Activated CD4-positive, alpha-beta memory T cell treated with anti-CD3 and anti-CD28 coated beads for 36 hours (primary cell): ENCODE measurements around the gene SLC12A2. TPM values are rescaled to one million over a fixed set of nuclear protein-coding genes. Genes with fewer than 3 reads are reported as not detected.

Experiments
- CTCF ChIA-PET: fragments of 350-600 bp; sonication (Branson Sonifier 250); formaldehyde crosslinking; loops from one replicate; lab custom pipeline; 2021; ENCODE audit warnings: antibody characterized with exemption, inconsistent platforms; lab: Charles Lee
- POLR2A ChIA-PET: fragments of 350-600 bp; sonication (Branson Sonifier 250); formaldehyde crosslinking; loops from one replicate; lab custom pipeline; 2021; ENCODE audit warnings: antibody characterized with exemption; lab: Charles Lee
- DNase-seq: peaks from one replicate; pipeline ENCODE4 v3.0.0-alpha.2; 2020
- H3K27ac Mint-ChIP-seq: one replicate; pipeline ENCODE4 v1.8.0; 2021; ENCODE audit warnings: mixed read lengths
- H3K27me3 Mint-ChIP-seq: one replicate; pipeline ENCODE4 v1.8.0; 2021; ENCODE audit warnings: mixed read lengths
- H3K36me3 Mint-ChIP-seq: one replicate; pipeline ENCODE4 v1.8.0; 2021; ENCODE audit warnings: mixed read lengths
- H3K4me1 Mint-ChIP-seq: one replicate; pipeline ENCODE4 v1.8.0; 2021; ENCODE audit warnings: low read depth, mixed read lengths
- H3K4me3 Mint-ChIP-seq: one replicate; pipeline ENCODE4 v1.8.0; 2021; ENCODE audit warnings: mild to moderate bottlenecking, mixed read lengths
- H3K9me3 Mint-ChIP-seq: one replicate; pipeline ENCODE4 v1.8.0; 2021; ENCODE audit warnings: mixed read lengths
- intact Hi-C: fragments of 100-400 bp; cut with micrococcal nuclease; formaldehyde crosslinking; loops from one replicate; pipeline ENCODE4 v1.15.1; 2023
- total RNA-seq, 2 experiments: library from RNA; stranded (reverse); gene quantifications; one replicate each; pipeline ENCODE4 v1.2.3, GENCODE V29; 2021

Gene SLC12A2
- total RNA-seq, 2 experiments from 2014 or later = 9.7 to 9.9 TPM

DNA sequence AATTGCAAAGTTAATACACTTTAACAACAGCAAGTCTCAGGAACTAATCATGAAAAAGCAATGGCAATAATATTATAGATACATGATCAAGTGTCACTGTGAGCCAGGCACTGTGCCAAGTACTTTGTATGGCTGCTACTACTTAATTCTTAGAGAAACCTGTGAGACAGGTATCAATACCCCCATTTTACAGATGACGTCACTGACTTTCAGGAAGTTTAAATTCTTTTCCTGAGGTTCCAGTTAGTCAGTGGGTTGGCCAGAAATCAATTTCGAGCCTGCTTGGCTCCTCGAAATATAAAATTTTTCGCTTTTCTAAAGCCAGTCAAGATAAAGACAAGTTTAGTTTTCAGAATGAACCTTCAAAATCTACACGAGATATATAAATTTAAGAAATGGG, 130.3 kb downstream of the SLC12A2 start:
- intact Hi-C loops = loop anchor here (1.0 to 5.0 kb wide), 5 partner anchors 285 to 1638 kb away; no protein-coding TSS in a partner anchor
- Mint-ChIP-seq H3K36me3 (no peaks in the 10 kb centered on the region), H3K4me3 (no peak overlapping the region), H3K27me3 (peaks cover 3% of the 10 kb centered on the region), H3K4me1 (no peaks in the 10 kb centered on the region), H3K27ac (no peak overlapping the region), H3K9me3 (no peaks in the 10 kb centered on the region)
- no peak for DNase-seq
- ChIA-PET POLR2A (no interaction called here), CTCF (interaction anchor here (0.9 to 2.2 kb wide), 7 partner anchors 12 to 1558 kb away, joined by 3 to 13 read pairs (median 6); no protein-coding TSS in a partner anchor)

DNA sequence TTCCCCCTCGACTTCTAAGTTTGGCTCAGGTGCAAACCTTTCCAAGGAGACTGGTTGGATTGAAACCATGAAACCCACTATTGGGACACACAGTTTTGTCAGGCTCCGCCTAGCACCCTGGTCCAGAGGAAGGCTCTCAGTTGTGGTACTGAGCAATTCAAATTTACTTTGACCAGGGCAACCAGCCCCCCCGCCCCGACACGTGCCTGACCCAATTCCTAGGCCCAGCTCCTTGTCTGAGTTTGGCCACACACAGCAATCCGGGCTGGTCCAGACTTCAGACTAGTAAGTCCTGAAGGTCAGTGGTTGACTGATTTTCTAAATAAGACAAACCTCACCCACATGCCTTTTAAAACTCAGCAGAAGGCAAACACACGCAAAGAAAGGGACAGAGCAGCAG, 132.7 kb downstream of the SLC12A2 start:
- no peaks in the 10 kb centered on the region for H3K36me3 Mint-ChIP-seq
- no peaks in the 10 kb centered on the region for H3K4me1 Mint-ChIP-seq
- no peaks in the 10 kb centered on the region for H3K9me3 Mint-ChIP-seq
- peaks cover 2% of the 10 kb centered on the region for H3K27me3 Mint-ChIP-seq
- intact Hi-C loops = no loop called here
- ChIA-PET CTCF (no interaction called here), POLR2A (no interaction called here)
- H3K27ac Mint-ChIP-seq = no peak overlapping the region
- DNase-seq = no peak
- H3K4me3 Mint-ChIP-seq = no peak overlapping the region

DNA sequence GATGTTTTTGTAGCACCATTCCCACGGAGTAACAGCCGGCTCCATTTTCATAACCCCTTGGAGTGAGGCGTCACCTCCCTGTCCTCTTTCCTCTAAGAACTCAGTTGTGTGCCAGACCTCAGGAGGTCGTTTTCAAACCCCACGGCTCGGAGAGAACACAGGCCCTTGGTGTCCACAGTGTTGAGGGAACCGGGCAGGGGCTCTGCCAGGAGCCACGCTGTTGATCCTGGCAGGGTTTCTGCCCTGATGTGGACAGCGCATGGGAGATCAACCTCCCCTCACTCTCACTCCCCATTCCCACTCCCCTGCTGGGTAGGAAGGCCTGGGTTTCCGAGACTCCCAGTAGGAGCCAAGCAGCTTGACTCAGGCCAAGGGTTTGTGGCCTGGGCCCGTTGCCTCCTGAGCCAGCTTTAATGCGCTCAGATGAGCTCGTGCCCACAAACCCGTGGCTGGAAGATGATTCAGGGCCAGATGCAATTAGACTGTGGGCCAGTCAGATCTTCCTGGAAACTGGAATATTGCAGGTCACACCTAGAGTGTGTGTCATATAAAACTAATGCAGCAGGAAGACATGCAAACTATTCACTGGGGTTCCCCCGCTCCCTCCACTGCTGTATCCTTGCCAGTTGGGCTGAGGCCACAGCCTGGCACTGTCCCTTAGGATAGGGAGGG, 133.4 kb downstream of the SLC12A2 start:
- Mint-ChIP-seq H3K4me3 (no peak overlapping the region), H3K4me1 (no peaks in the 10 kb centered on the region), H3K36me3 (no peaks in the 10 kb centered on the region), H3K9me3 (no peaks in the 10 kb centered on the region), H3K27me3 (peaks cover 5% of the 10 kb centered on the region), H3K27ac (no peak overlapping the region)
- ChIA-PET POLR2A (no interaction called here), CTCF (no interaction called here)
- DNase-seq = no peak
- intact Hi-C loops = no loop called here

DNA sequence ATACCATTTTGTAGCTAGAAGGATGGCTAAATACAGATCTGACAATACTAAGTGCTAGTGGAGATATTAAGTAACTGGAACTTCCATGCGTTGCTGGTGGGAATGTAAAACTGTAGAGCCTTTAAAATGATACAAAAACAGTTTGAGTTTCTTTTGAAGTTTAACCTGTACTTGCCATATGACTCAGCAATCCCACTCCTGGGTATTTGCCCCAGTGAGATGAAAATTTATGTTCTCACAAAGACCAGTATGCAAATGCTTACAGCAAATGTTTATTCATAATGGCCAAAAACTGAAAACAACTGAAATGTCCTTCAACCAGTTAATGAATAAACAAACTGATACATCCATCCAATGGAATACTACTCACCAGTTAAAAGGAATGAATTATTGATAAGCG, 137.3 kb downstream of the SLC12A2 start:
- intact Hi-C loops = no loop called here
- POLR2A ChIA-PET = no interaction called here
- Mint-ChIP-seq H3K36me3 (no peaks in the 10 kb centered on the region), H3K9me3 (no peaks in the 10 kb centered on the region), H3K4me1 (no peaks in the 10 kb centered on the region), H3K27ac (no peak overlapping the region), H3K27me3 (peaks cover 11% of the 10 kb centered on the region), H3K4me3 (no peak overlapping the region)
- CTCF ChIA-PET = no interaction called here
- DNase-seq = no peak

DNA sequence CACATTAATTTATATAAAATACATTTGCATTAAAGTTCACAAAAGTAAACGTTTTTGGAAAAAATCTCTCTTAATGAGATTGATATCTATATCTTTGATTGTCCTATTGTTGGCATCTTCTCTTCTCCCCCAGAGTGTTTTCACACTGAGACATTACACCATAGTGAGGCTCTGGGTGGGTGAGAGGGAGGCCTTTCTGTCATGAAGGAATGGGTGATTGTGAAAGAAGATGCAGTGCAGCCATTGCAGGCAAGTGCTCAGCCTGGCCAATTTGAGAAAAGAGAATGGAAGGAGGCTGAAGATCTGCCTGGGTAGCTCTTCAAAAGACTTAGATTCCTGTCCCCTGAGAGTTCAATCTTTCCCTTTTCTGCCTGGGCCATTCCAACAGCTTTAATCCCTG, 140.8 kb downstream of the SLC12A2 start:
- no peak overlapping the region for H3K4me3 Mint-ChIP-seq
- H3K4me1 Mint-ChIP-seq = no peaks in the 10 kb centered on the region

DNA sequence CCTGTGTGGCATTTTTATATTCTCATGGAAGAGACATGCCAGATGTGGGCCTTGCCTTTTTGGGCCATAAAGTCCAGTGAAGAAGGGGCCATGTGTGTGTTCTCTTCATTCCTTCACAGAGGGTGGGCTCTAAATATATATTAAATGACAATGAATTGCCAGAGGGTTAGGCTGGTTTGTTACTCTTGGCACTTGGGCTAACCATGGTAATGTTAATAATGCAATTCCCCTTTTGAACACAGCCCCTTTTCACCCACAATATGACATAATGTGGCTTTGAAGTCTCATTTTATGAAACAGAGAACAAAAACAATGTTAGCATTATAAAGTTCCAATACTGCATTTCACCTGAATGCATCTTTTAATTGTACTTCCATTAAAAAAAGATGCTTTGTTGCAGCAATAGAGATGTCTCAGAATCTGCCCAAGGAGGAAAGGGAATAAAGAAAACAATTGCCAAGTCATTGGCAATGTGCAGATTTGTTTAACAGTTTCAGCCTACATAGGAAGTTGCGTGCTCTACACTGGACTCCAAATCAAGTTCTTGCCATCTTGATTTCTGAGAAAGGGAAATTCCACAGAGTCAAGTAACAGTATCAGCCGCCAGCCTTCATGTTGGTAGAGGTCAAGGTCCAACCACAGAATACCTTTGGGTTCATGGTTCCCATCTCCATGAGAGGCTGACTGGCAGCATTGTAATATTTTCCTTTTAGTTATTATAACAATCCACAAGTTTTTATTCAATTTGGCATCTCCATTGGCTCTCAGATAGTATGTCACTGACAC, 141.9 kb downstream of the SLC12A2 start:
- Mint-ChIP-seq H3K4me3 (no peak overlapping the region), H3K9me3 (no peaks in the 10 kb centered on the region), H3K27me3 (peaks cover 11% of the 10 kb centered on the region), H3K36me3 (no peaks in the 10 kb centered on the region), H3K27ac (no peak overlapping the region), H3K4me1 (no peaks in the 10 kb centered on the region)
- CTCF ChIA-PET = no interaction called here
- intact Hi-C loops = no loop called here
- no peak for DNase-seq
- POLR2A ChIA-PET = no interaction called here

More for the DNA sequence above, 140.8 kb downstream of the SLC12A2 start:
- Mint-ChIP-seq H3K36me3 (no peaks in the 10 kb centered on the region), H3K9me3 (no peaks in the 10 kb centered on the region), H3K27ac (no peak overlapping the region), H3K27me3 (peaks cover 11% of the 10 kb centered on the region)
- DNase-seq = no peak
- POLR2A ChIA-PET = no interaction called here
- intact Hi-C loops = no loop called here
- CTCF ChIA-PET = no interaction called here

DNA sequence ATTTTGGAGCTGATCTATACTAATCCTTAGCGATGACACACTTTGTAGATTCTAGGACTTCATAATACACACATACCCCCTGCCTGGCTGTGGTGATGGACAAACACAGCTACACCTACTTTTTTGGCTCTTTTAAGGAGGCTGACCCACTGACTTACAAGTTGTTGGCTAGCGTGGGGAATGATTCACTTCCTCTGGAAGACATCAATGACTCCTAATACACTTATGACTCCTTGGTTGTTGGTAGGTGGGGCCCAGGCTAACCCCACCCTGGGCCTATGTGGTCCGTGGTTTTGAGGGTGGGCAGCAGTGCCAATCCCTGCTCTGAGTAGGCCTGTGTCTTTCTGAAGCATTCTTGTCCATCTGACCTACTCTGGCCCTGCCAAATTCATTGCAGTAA, 144.4 kb downstream of the SLC12A2 start:
- Mint-ChIP-seq H3K27ac (no peak overlapping the region), H3K27me3 (peaks cover 7% of the 10 kb centered on the region), H3K36me3 (no peaks in the 10 kb centered on the region), H3K4me3 (no peak overlapping the region), H3K9me3 (no peaks in the 10 kb centered on the region), H3K4me1 (no peaks in the 10 kb centered on the region)
- ChIA-PET CTCF (interaction anchor here (1.3 to 1.4 kb wide), 2 partner anchors 13 to 352 kb away, joined by 3 read pairs; no protein-coding TSS in a partner anchor), POLR2A (no interaction called here)
- DNase-seq = no peak
- intact Hi-C loops = no loop called here

DNA sequence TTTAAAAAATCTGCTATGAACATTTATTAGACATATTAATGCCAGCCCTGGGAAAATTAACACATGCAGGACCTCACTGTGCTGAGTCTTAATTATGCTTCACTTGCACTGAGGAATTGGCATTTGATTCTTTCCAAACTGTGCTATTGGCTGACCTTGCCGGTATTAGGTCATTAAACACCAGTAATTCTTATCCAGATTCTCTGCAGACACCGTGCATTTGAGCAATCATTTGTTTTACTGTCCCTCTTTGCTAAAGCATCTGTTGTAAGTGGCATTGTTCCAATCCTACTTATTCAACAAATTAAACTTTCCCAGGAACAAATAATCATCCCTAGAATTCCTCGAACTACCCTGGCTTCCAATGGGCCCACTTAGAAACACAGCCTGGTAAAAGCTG, 145.0 kb downstream of the SLC12A2 start:
- Mint-ChIP-seq H3K36me3 (no peaks in the 10 kb centered on the region), H3K9me3 (no peaks in the 10 kb centered on the region), H3K27me3 (peaks cover 2% of the 10 kb centered on the region), H3K27ac (no peak overlapping the region), H3K4me1 (no peaks in the 10 kb centered on the region), H3K4me3 (no peak overlapping the region)
- intact Hi-C loops = no loop called here
- ChIA-PET POLR2A (no interaction called here), CTCF (no interaction called here)
- DNase-seq = no peak

DNA sequence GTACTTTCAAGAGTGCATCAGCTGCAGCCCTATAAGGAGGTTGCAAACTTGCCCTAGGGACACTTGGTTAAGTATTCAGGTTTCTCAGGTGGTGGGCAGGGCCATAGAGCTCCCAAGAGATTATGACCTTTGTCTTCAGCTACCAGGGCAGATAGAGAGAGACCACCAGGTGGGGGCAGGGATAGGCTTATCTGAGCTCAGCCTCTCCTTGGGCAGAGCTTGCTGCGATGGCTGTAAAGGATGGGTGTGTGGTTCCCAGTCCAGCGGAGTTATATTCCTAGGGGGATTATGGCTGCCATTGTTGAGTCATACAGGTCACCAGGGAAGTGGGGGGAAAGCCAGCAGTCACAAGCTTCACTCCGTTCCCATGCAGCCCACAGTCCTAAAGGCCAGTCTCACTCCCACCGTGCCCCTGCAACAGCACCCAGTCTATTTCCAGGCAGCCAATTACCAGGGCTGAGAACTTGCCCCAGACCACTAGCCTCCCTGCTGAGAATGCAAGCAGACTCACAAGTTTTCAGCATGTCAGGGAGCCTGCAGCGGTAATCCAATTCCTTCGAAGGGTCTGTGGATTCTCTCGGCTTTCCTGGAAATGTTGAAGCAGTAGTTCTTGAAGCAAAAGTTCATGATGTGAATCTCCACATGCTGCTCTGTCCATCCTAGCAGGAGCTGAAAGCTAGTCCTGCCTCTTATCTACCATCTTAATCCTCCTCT, 151.5 kb downstream of the SLC12A2 start:
- no peak overlapping the region for H3K27ac Mint-ChIP-seq
- H3K27me3 Mint-ChIP-seq = peaks cover 15% of the 10 kb centered on the region
- H3K4me1 Mint-ChIP-seq = no peaks in the 10 kb centered on the region
- H3K9me3 Mint-ChIP-seq = no peaks in the 10 kb centered on the region
- ChIA-PET POLR2A (no interaction called here), CTCF (no interaction called here)
- no peaks in the 10 kb centered on the region for H3K36me3 Mint-ChIP-seq
- DNase-seq = no peak
- no peak overlapping the region for H3K4me3 Mint-ChIP-seq
- intact Hi-C loops = no loop called here

DNA sequence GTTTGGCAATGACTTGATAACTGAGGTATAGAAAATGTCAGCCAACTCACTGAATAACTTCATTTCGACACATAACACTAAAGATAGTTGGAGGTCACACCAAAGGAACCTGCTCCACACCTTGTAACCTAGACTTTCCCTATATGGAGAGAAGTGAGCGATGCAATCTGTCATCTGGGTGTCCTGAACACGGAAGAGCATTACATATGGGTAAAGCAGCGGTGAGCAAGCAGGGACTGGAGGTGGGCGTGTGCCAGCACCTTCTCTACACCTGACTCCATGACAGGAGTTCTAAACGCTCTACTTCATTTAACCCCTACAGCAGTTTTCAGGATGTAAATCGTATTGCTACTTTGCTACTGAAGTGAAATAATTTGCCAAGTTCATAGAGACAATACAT, 152.8 kb downstream of the SLC12A2 start:
- Mint-ChIP-seq H3K9me3 (no peaks in the 10 kb centered on the region), H3K27ac (no peak overlapping the region), H3K27me3 (peaks cover 15% of the 10 kb centered on the region), H3K4me1 (no peaks in the 10 kb centered on the region), H3K36me3 (no peaks in the 10 kb centered on the region), H3K4me3 (no peak overlapping the region)
- DNase-seq = no peak
- intact Hi-C loops = no loop called here
- POLR2A ChIA-PET = no interaction called here
- CTCF ChIA-PET = no interaction called here

DNA sequence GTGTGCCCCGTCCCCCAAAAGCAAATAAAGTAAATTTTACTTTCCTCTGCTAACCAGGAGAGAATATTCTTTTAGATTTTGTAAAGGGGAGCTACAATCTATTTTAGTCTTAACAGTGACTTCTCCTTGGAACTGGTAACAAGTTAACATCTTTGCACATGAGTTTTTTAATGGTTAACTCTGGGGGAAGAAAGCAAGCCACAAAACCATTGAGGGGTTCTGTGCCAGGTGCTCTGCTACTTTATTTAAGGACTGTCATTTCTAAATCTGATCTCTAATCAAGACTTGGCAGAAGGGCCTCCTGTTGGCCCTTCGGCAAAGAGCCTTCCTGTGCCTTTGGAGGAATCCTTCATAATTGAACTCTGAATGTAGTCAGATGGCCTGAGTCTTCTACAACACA, 153.4 kb downstream of the SLC12A2 start:
- H3K27me3 Mint-ChIP-seq = peaks cover 15% of the 10 kb centered on the region
- no peaks in the 10 kb centered on the region for H3K4me1 Mint-ChIP-seq
- H3K4me3 Mint-ChIP-seq = no peak overlapping the region
- intact Hi-C loops = no loop called here
- ChIA-PET CTCF (no interaction called here), POLR2A (no interaction called here)
- no peak overlapping the region for H3K27ac Mint-ChIP-seq
- H3K36me3 Mint-ChIP-seq = no peaks in the 10 kb centered on the region
- no peak for DNase-seq
- no peaks in the 10 kb centered on the region for H3K9me3 Mint-ChIP-seq

DNA sequence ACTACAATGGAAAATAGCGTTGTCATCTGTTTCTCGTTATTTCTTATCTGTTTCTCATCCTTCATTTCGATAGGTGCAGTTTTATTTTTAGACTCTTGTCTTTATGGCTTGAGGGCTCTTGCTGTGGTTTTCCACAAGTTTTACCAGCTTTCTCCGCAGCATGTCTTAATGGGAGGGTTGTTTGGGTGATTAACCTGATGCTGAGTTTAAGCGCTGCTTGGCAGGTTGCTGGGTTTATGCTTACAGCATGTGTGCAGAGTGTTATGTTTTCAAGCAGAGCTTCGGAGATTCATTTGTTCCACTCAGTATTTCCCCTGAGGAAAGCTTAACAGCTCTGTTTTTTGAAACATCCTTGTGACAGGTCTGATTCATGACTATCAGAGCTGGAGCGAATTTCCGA, 154.0 kb downstream of the SLC12A2 start:
- Mint-ChIP-seq H3K27ac (no peak overlapping the region), H3K36me3 (no peaks in the 10 kb centered on the region), H3K9me3 (no peaks in the 10 kb centered on the region), H3K4me1 (no peaks in the 10 kb centered on the region), H3K27me3 (peaks cover 12% of the 10 kb centered on the region), H3K4me3 (no peak overlapping the region)
- ChIA-PET CTCF (no interaction called here), POLR2A (no interaction called here)
- DNase-seq = no peak
- intact Hi-C loops = no loop called here
